CD4-positive, alpha-beta T cell (primary cell): ENCODE results near the gene IQSEC1. TPM values are rescaled to one million over a fixed set of nuclear protein-coding genes. Genes with fewer than 3 reads are reported as not detected.

ENCODE experiments used
- ATAC-seq: fragments of 200-7000 bp; cut with Tn5 transposase; one replicate; pipeline ENCODE4 v1.10.0; 2022; ENCODE audit warnings: mild to moderate bottlenecking; ENCODE audit not compliant: poor library complexity
- CTCF ChIA-PET: fragments of 350-600 bp; sonication (Branson Sonifier 250); formaldehyde crosslinking; loops from one replicate; lab custom pipeline; 2021; ENCODE audit warnings: antibody characterized with exemption, inconsistent platforms; lab: Charles Lee
- POLR2A ChIA-PET: fragments of 350-600 bp; sonication (Branson Sonifier 250); formaldehyde crosslinking; loops from one replicate; lab custom pipeline; 2021; ENCODE audit warnings: antibody characterized with exemption, inconsistent platforms; lab: Charles Lee
- DNase-seq, 14 experiments: peaks; one replicate each; pipeline ENCODE4 v3.0.0-alpha.2; 2013 to 2020; ENCODE audit warnings: mixed read lengths in 2 of 14
- H3K27ac ChIP-seq, 2 donors: one replicate each; pipeline versions ENCODE4 v1.5.1 to v1.7.0; 2013; ENCODE audit warnings: low read length in 2 of 2, low read depth in 1 of 2, mild to moderate bottlenecking in 1 of 2
- H3K27me3 ChIP-seq, 2 experiments: 1 replicate in 1 of 2; 2 replicates in 1 of 2; pipeline versions ENCODE4 v1.6.1 to v1.7.0; 2013; ENCODE audit warnings: low read length in 2 of 2, control low read depth in 1 of 2, mild to moderate bottlenecking in 1 of 2, moderate library complexity in 1 of 2; ENCODE audit not compliant: insufficient read depth in 2 of 2, control insufficient read depth in 1 of 2
- H3K36me3 ChIP-seq: one replicate; pipeline ENCODE4 v1.6.1; 2013; ENCODE audit warnings: low read length, control low read depth; ENCODE audit not compliant: insufficient read depth
- H3K4me1 ChIP-seq: one replicate; pipeline ENCODE4 v1.6.1; 2013; ENCODE audit warnings: low read length, control low read depth; ENCODE audit not compliant: insufficient read depth
- H3K4me3 ChIP-seq: one replicate; pipeline ENCODE4 v1.5.1; 2013; ENCODE audit warnings: mild to moderate bottlenecking, low read length, moderate library complexity
- H3K9me3 ChIP-seq, 2 experiments: 1 replicate in 1 of 2; 2 replicates in 1 of 2; pipeline versions ENCODE4 v1.6.1 to v1.7.0; 2013; ENCODE audit warnings: low read length in 2 of 2, mild to moderate bottlenecking in 2 of 2, control low read depth in 1 of 2, moderate library complexity in 1 of 2; ENCODE audit not compliant: control insufficient read depth in 1 of 2, insufficient read depth in 1 of 2
- H3K27ac Mint-ChIP-seq: one replicate; pipeline ENCODE4 v1.8.0; 2020; ENCODE audit warnings: mixed read lengths
- H3K27me3 Mint-ChIP-seq: one replicate; pipeline ENCODE4 v1.8.0; 2021; ENCODE audit warnings: mixed read lengths
- H3K36me3 Mint-ChIP-seq: one replicate; pipeline ENCODE4 v1.8.0; 2021; ENCODE audit warnings: low read depth, mixed read lengths
- H3K4me1 Mint-ChIP-seq: one replicate; pipeline ENCODE4 v1.8.0; 2021; ENCODE audit warnings: low read depth, mixed read lengths
- H3K4me3 Mint-ChIP-seq: one replicate; pipeline ENCODE4 v1.8.0; 2020; ENCODE audit warnings: mild to moderate bottlenecking, mixed read lengths
- H3K9me3 Mint-ChIP-seq: one replicate; pipeline ENCODE4 v1.8.0; 2020; ENCODE audit warnings: mixed read lengths
- intact Hi-C, 2 experiments: fragments of 100-400 bp; cut with DNase I in 1 of 2; cut with micrococcal nuclease in 1 of 2; formaldehyde crosslinking; loops; one replicate each; pipeline versions ENCODE4 v1.15.1 to v1.9.0; 2023 to 2025; cut with DNase I, micrococcal nuclease
- total RNA-seq, 174 experiments: library from RNA in 2 of 174; stranded (reverse) in 2 of 174; gene quantifications; one replicate each; pipeline ENCODE4 v1.2.3 and lab custom pipeline; 2021 to 2026
- TF ChIP-seq, protein P1 (sequence below): fragments of 200-600 bp; IDR thresholded peaks from one replicate; pipeline ENCODE4 v1.8.0; 2022; ENCODE audit warnings: antibody characterized with exemption, mild to moderate bottlenecking

Gene IQSEC1
- total RNA-seq, 2 experiments from 2014 or later: 102 to 108 TPM

GRCh38 chr3:12973827-12974226, 99.4 kb downstream of the IQSEC1 start:
- Histone ChIP-seq H3K36me3 (peaks cover 32% of the 10 kb centered on the region), H3K27me3 (no peaks in the 10 kb centered on the region), H3K9me3 (no peaks in the 10 kb centered on the region), H3K27ac (no peak overlapping the region), H3K4me1 (peaks cover 32% of the 10 kb centered on the region), H3K4me3 (no peak overlapping the region)
- Mint-ChIP-seq H3K9me3 (no peaks in the 10 kb centered on the region), H3K4me3 (no peak overlapping the region), H3K27ac (no peak overlapping the region), H3K4me1 (peaks cover 54% of the 10 kb centered on the region), H3K36me3 (peaks cover 40% of the 10 kb centered on the region), H3K27me3 (no peaks in the 10 kb centered on the region)
- TF ChIP-seq, protein P1, sequence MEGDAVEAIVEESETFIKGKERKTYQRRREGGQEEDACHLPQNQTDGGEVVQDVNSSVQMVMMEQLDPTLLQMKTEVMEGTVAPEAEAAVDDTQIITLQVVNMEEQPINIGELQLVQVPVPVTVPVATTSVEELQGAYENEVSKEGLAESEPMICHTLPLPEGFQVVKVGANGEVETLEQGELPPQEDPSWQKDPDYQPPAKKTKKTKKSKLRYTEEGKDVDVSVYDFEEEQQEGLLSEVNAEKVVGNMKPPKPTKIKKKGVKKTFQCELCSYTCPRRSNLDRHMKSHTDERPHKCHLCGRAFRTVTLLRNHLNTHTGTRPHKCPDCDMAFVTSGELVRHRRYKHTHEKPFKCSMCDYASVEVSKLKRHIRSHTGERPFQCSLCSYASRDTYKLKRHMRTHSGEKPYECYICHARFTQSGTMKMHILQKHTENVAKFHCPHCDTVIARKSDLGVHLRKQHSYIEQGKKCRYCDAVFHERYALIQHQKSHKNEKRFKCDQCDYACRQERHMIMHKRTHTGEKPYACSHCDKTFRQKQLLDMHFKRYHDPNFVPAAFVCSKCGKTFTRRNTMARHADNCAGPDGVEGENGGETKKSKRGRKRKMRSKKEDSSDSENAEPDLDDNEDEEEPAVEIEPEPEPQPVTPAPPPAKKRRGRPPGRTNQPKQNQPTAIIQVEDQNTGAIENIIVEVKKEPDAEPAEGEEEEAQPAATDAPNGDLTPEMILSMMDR: no peak
- intact Hi-C loops: loop anchor here in 1 of 2 experiments (2.0 kb wide), 1 partner anchor 15 kb away; no protein-coding TSS in a partner anchor
- ChIA-PET CTCF (interaction anchor here (2.1 kb wide), 1 partner anchor 10 kb away, joined by 7 read pairs; no protein-coding TSS in a partner anchor), POLR2A (no interaction called here)
- DNase-seq: no peak
- no peak for ATAC-seq

- DNase-seq (no peak), ATAC-seq (no peak)
- H3K36me3 Mint-ChIP-seq: peaks cover 38% of the 10 kb centered on the region
- no peak overlapping the region for H3K27ac Mint-ChIP-seq
- peaks cover 30% of the 10 kb centered on the region for H3K36me3 ChIP-seq
- no peak overlapping the region for H3K4me3 ChIP-seq
- CTCF ChIA-PET: interaction anchor here (2.1 kb wide), 1 partner anchor 11 kb away, joined by 7 read pairs; no protein-coding TSS in a partner anchor
- POLR2A ChIA-PET: interaction anchor here (1.0 to 1.4 kb wide), 2 partner anchors 21 to 38 kb away, joined by 3 read pairs; no protein-coding TSS in a partner anchor
- no peaks in the 10 kb centered on the region for H3K27me3 ChIP-seq
- peaks cover 60% of the 10 kb centered on the region for H3K4me1 Mint-ChIP-seq
- H3K4me3 Mint-ChIP-seq: no peak overlapping the region
- TF ChIP-seq, protein P1: no peak
- H3K27me3 Mint-ChIP-seq: no peaks in the 10 kb centered on the region
- no peaks in the 10 kb centered on the region for H3K9me3 Mint-ChIP-seq
- H3K9me3 ChIP-seq: no peaks in the 10 kb centered on the region
- intact Hi-C loops: loop anchor here in 1 of 2 experiments (2.0 kb wide), 1 partner anchor 16 kb away; no protein-coding TSS in a partner anchor
- peaks cover 39% of the 10 kb centered on the region for H3K4me1 ChIP-seq
- no peak overlapping the region for H3K27ac ChIP-seq
Observed at GRCh38 chr3:12972781-12973702, 100.2 kb downstream of the IQSEC1 start.

DNA sequence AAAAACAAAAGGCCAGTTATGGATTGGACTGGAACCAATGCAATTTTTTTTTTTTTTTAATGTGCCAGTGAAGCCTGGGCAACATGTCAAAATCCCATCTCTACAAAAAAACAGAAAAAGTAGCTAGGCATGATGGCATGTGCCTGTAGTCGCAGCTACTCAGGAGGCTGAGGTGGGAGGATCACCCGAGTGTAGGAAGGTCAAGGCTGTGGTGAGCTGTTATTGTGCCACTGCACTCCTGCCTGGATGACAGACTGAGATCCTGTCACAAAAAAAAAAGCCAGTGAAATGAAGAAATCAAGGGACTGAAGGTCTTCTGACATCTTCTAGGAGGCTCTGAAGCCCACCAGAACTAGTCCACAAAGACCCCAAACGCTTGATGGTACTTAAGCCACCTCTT, 101.2 kb downstream of the IQSEC1 start:
- Histone ChIP-seq H3K9me3 (no peaks in the 10 kb centered on the region), H3K36me3 (peaks cover 24% of the 10 kb centered on the region), H3K4me1 (peaks cover 42% of the 10 kb centered on the region), H3K27ac (no peak overlapping the region), H3K4me3 (no peak overlapping the region), H3K27me3 (no peaks in the 10 kb centered on the region)
- POLR2A ChIA-PET: interaction anchor here (1.4 kb wide), 1 partner anchor 39 kb away, joined by 3 read pairs; no protein-coding TSS in a partner anchor
- TF ChIP-seq, protein P1: no peak
- DNase-seq (no peak), ATAC-seq (no peak)
- H3K36me3 Mint-ChIP-seq: peaks cover 30% of the 10 kb centered on the region
- H3K27me3 Mint-ChIP-seq: no peaks in the 10 kb centered on the region
- H3K27ac Mint-ChIP-seq: no peak overlapping the region
- intact Hi-C loops: loop anchor here in 1 of 2 experiments (2.0 kb wide), 1 partner anchor 17 kb away; no protein-coding TSS in a partner anchor
- no peak overlapping the region for H3K4me3 Mint-ChIP-seq
- CTCF ChIA-PET: interaction anchor here (2.1 kb wide), 1 partner anchor 12 kb away, joined by 7 read pairs; no protein-coding TSS in a partner anchor
- no peaks in the 10 kb centered on the region for H3K9me3 Mint-ChIP-seq
- peaks cover 61% of the 10 kb centered on the region for H3K4me1 Mint-ChIP-seq
